SH-SY5Y (cell line): ENCODE data around the gene PRSS23.

Experiments
- GATA2 ChIP-seq: IDR thresholded peaks from 2 replicates; pipeline ENCODE4 v1.6.1; 2011; ENCODE audit warnings: mild to moderate bottlenecking, low read depth, low read length
- GATA3 ChIP-seq: IDR thresholded peaks from 2 replicates; pipeline ENCODE4 v1.6.1; 2011; ENCODE audit warnings: low read depth, mild to moderate bottlenecking, low read length, moderate library complexity

- TF ChIP-seq GATA3 (no peak), GATA2 (no peak)
Observed at GRCh38 chr11:86755146-86755545, 45.2 kb upstream of the PRSS23 start.
